Osteocyte (in vitro differentiated cells): Measurements from ENCODE around the gene ZIK1. TPM values are rescaled to one million over a fixed set of nuclear protein-coding genes. Genes with fewer than 3 reads are reported as not detected.

Experiments used
- DNase-seq: peaks from one replicate; pipeline ENCODE4 v3.0.0; 2021; ENCODE audit warnings: mixed read lengths; ENCODE audit not compliant: unreplicated experiment; ENCODE audit errors: extremely low spot score
- H3K27ac Mint-ChIP-seq: one replicate; pipeline ENCODE4 v1.8.0; 2021; ENCODE audit warnings: mild to moderate bottlenecking, mixed read lengths; ENCODE audit not compliant: unreplicated experiment
- H3K27me3 Mint-ChIP-seq: one replicate; pipeline ENCODE4 v1.8.0; 2021; ENCODE audit warnings: mixed read lengths; ENCODE audit not compliant: unreplicated experiment
- H3K36me3 Mint-ChIP-seq: one replicate; pipeline ENCODE4 v1.8.0; 2021; ENCODE audit warnings: mixed read lengths; ENCODE audit not compliant: unreplicated experiment
- H3K4me1 Mint-ChIP-seq: one replicate; pipeline ENCODE4 v1.8.0; 2021; ENCODE audit warnings: mixed read lengths; ENCODE audit not compliant: unreplicated experiment
- H3K4me3 Mint-ChIP-seq: one replicate; pipeline ENCODE4 v1.8.0; 2021; ENCODE audit warnings: mild to moderate bottlenecking, moderate library complexity, mixed read lengths; ENCODE audit not compliant: unreplicated experiment
- H3K9me3 Mint-ChIP-seq: one replicate; pipeline ENCODE4 v1.8.0; 2021; ENCODE audit warnings: mixed read lengths; ENCODE audit not compliant: unreplicated experiment
- long read RNA-seq: library from polyadenylated mRNA; unstranded; transcript quantifications from one replicate; pipeline ENCODE4 v2.0.0, GENCODE V29; 2021
- total RNA-seq: library from RNA; stranded (reverse); gene quantifications from 2 replicates; pipeline ENCODE4 v1.2.1, GENCODE V29; 2021
- TF ChIP-seq, protein P1 (sequence below): fragments of 200-600 bp; sonication (generic); IDR thresholded peaks from 2 replicates; pipeline ENCODE4 v1.5.0; 2021; ENCODE audit warnings: antibody characterized with exemption, mild to moderate bottlenecking, moderate library complexity

Gene ZIK1
- 6.8 and 7.1 TPM in 2 replicates for total RNA-seq
- long read RNA-seq, full-length matches to known transcripts = 15 of 22 reads
- long read RNA-seq, partial matches to known transcripts = 1 of 22 reads
- long read RNA-seq, other reads (novel, unspliced or antisense) = 6 of 22 reads

GRCh38 chr19:57583521-57584416 is at the start of gene ZIK1:
Gene ZIK1, plus strand, starts transcription at chr19:57584145. Its CDS starts 212 bp downstream, at chr19:57584357.
- Mint-ChIP-seq H3K9me3 (peaks cover 41% of the 10 kb centered on the region), H3K27ac (peak within 1 kb of the TSS; percentile 90), H3K4me3 (peak within 1 kb of the TSS; percentile 85), H3K36me3 (peaks cover 35% of the 10 kb centered on the region), H3K4me1 (peaks cover 12% of the 10 kb centered on the region), H3K27me3 (no peaks in the 10 kb centered on the region)
- TF ChIP-seq, protein P1, sequence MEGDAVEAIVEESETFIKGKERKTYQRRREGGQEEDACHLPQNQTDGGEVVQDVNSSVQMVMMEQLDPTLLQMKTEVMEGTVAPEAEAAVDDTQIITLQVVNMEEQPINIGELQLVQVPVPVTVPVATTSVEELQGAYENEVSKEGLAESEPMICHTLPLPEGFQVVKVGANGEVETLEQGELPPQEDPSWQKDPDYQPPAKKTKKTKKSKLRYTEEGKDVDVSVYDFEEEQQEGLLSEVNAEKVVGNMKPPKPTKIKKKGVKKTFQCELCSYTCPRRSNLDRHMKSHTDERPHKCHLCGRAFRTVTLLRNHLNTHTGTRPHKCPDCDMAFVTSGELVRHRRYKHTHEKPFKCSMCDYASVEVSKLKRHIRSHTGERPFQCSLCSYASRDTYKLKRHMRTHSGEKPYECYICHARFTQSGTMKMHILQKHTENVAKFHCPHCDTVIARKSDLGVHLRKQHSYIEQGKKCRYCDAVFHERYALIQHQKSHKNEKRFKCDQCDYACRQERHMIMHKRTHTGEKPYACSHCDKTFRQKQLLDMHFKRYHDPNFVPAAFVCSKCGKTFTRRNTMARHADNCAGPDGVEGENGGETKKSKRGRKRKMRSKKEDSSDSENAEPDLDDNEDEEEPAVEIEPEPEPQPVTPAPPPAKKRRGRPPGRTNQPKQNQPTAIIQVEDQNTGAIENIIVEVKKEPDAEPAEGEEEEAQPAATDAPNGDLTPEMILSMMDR = peak; percentile 12
- DNase-seq = peak; percentile 94

GRCh38 chr19:57537953-57538547 is 45.9 kb upstream of the ZIK1 start:
- H3K4me1 Mint-ChIP-seq = no peaks in the 10 kb centered on the region
- H3K27ac Mint-ChIP-seq = no peak overlapping the region
- DNase-seq = no peak
- H3K4me3 Mint-ChIP-seq = no peak overlapping the region
- peaks cover 97% of the 10 kb centered on the region for H3K36me3 Mint-ChIP-seq
- no peaks in the 10 kb centered on the region for H3K27me3 Mint-ChIP-seq
- TF ChIP-seq, protein P1 = no peak
- H3K9me3 Mint-ChIP-seq = peaks cover 69% of the 10 kb centered on the region

DNA sequence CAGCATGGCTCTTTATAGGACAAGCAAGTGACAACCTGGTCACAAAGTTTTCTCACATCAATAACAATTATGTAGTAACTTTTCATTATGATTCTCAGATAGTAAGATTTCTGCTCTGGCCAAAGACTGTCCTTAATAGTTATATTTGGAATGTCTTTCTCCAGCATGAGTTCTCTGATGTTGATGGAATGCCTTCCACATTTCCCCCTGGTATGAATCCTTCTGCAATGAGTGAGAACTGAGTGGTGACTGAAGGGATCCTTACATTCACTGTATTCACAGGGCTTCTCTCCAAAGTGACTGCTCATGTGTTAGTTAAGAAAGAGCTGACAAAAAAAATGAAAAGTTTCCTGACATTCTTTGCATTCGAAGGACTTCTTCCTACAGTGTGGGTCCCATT is 37.4 kb upstream of the ZIK1 start:
- Mint-ChIP-seq H3K4me1 (no peaks in the 10 kb centered on the region), H3K9me3 (peaks cover 64% of the 10 kb centered on the region), H3K27ac (no peak overlapping the region), H3K36me3 (peaks cover 91% of the 10 kb centered on the region), H3K27me3 (no peaks in the 10 kb centered on the region), H3K4me3 (no peak overlapping the region)
- DNase-seq = no peak
- TF ChIP-seq, protein P1 = no peak

DNA sequence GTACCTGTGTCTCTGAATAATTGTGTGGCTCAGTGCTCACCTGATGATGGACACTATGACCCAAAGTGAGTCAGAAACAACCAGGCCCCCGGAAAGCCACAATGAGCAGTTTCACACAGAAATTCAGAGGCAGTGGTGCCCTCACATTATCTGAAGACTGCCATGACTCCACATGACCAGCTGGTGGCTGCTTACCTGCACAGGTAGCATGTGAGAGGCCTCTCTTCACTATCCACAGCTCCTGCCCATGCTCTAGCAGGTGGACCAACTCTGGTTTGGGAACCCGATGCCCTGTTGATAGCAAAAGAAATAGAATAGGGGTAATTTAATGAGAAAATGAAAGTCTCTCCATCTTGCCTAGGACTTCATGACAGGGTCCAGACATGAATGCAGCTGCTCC is 31.5 kb upstream of the ZIK1 start:
- DNase-seq = no peak
- Mint-ChIP-seq H3K4me1 (no peaks in the 10 kb centered on the region), H3K36me3 (peaks cover 96% of the 10 kb centered on the region), H3K9me3 (peaks cover 61% of the 10 kb centered on the region), H3K27me3 (no peaks in the 10 kb centered on the region), H3K4me3 (no peak overlapping the region), H3K27ac (no peak overlapping the region)
- TF ChIP-seq, protein P1 = no peak

GRCh38 chr19:57557659-57558058 is 26.3 kb upstream of the ZIK1 start:
- TF ChIP-seq, protein P1 = no peak
- no peak for DNase-seq
- Mint-ChIP-seq H3K9me3 (peaks cover 53% of the 10 kb centered on the region), H3K27me3 (no peaks in the 10 kb centered on the region), H3K36me3 (peaks cover 59% of the 10 kb centered on the region), H3K4me1 (peaks cover 17% of the 10 kb centered on the region), H3K27ac (no peak overlapping the region), H3K4me3 (peak overlapping the region; percentile 93)
